WTC11 (cell line): ENCODE measurements around the gene THUMPD3. TPM values are rescaled to one million over a fixed set of nuclear protein-coding genes. Genes with fewer than 3 reads are reported as not detected.

Experiments used
- ATAC-seq: fragments of 200-7000 bp; cut with Tn5 transposase; 2 replicates; pipeline ENCODE4 v1.10.0; 2021; ENCODE audit warnings: mild to moderate bottlenecking, moderate library complexity
- CTCF ChIA-PET: fragments of 300-600 bp; sonication (Branson Sonifier 250); formaldehyde crosslinking; loops from one replicate; lab custom pipeline; 2021; ENCODE audit warnings: antibody characterized with exemption; lab: Charles Lee
- POLR2A ChIA-PET: fragments of 350-600 bp; sonication (Branson Sonifier 250); formaldehyde crosslinking; loops from one replicate; lab custom pipeline; 2021; ENCODE audit warnings: antibody characterized with exemption; lab: Charles Lee
- DNase-seq: peaks from one replicate; pipeline ENCODE4 v3.0.0; 2021; ENCODE audit warnings: low spot score
- H3K27ac Mint-ChIP-seq: 2 replicates; pipeline ENCODE4 v1.8.0; 2021; ENCODE audit warnings: mixed read lengths
- H3K27me3 Mint-ChIP-seq: 2 replicates; pipeline ENCODE4 v1.8.0; 2021; ENCODE audit warnings: low read depth, mild to moderate bottlenecking, moderate library complexity, mixed read lengths
- H3K36me3 Mint-ChIP-seq: 2 replicates; pipeline ENCODE4 v1.8.0; 2021; ENCODE audit warnings: mixed read lengths
- H3K4me1 Mint-ChIP-seq: 2 replicates; pipeline ENCODE4 v1.8.0; 2022; ENCODE audit warnings: mixed read lengths
- H3K4me3 Mint-ChIP-seq: 2 replicates; pipeline ENCODE4 v1.8.0; 2021; ENCODE audit warnings: mild to moderate bottlenecking, moderate library complexity, mixed read lengths
- H3K9me3 Mint-ChIP-seq: 2 replicates; pipeline ENCODE4 v1.8.0; 2021; ENCODE audit warnings: mixed read lengths
- AR ChIP-seq: fragments of 250-450 bp; sonication (Bioruptor Pico); IDR thresholded peaks from 2 replicates; pipeline ENCODE4 v1.9.0; 2021; ENCODE audit warnings: mild to moderate bottlenecking
- ARID4B ChIP-seq: sonication (generic); formaldehyde crosslinking; IDR thresholded peaks from 2 replicates; pipeline ENCODE4 v1.8.0; 2023; ENCODE audit warnings: missing genetic modification reagents, mild to moderate bottlenecking, borderline replicate concordance
- ATF1 ChIP-seq: sonication (generic); formaldehyde crosslinking; IDR thresholded peaks from 2 replicates; pipeline ENCODE4 v1.8.1; 2023; ENCODE audit warnings: mild to moderate bottlenecking, moderate library complexity, missing genetic modification reagents
- ATF2 ChIP-seq: sonication (generic); formaldehyde crosslinking; IDR thresholded peaks from 2 replicates; pipeline ENCODE4 v1.8.1; 2022; ENCODE audit warnings: low read depth, missing genetic modification reagents, borderline replicate concordance
- E2F5 ChIP-seq: sonication (generic); formaldehyde crosslinking; IDR thresholded peaks from 2 replicates; pipeline ENCODE4 v1.8.1; 2022; ENCODE audit warnings: mild to moderate bottlenecking, moderate library complexity, missing genetic modification reagents
- ERG ChIP-seq: fragments of 250-450 bp; sonication (Bioruptor Pico); IDR thresholded peaks from 2 replicates; pipeline ENCODE4 v1.8.0; 2021; ENCODE audit warnings: mild to moderate bottlenecking
- FOXP4 ChIP-seq: sonication (generic); formaldehyde crosslinking; IDR thresholded peaks from 2 replicates; pipeline ENCODE4 v1.8.0; 2022; ENCODE audit warnings: mild to moderate bottlenecking, missing genetic modification reagents
- GRHL2 ChIP-seq: fragments of 250-450 bp; sonication (Bioruptor Pico); IDR thresholded peaks from 2 replicates; pipeline ENCODE4 v1.8.0; 2022; ENCODE audit warnings: mild to moderate bottlenecking, moderate library complexity; ENCODE audit not compliant: insufficient replicate concordance, severe bottlenecking
- GTF2I ChIP-seq: fragments of 250-450 bp; sonication (Bioruptor Pico); conservative IDR thresholded peaks from 2 replicates; pipeline ENCODE4 v1.4.0; 2021; ENCODE audit warnings: mild to moderate bottlenecking
- MAX ChIP-seq: sonication (generic); formaldehyde crosslinking; IDR thresholded peaks from 2 replicates; pipeline ENCODE4 v1.8.0; 2022; ENCODE audit warnings: mild to moderate bottlenecking, missing genetic modification reagents
- NFYB ChIP-seq: sonication (generic); formaldehyde crosslinking; conservative IDR thresholded peaks from 2 replicates; pipeline ENCODE4 v1.8.0; 2022; ENCODE audit warnings: low read depth, missing genetic modification reagents
- NR1H2 ChIP-seq: sonication (generic); formaldehyde crosslinking; IDR thresholded peaks from 2 replicates; pipeline ENCODE4 v1.9.0; 2021; ENCODE audit warnings: mild to moderate bottlenecking, moderate library complexity, missing genetic modification reagents
- SMAD3 ChIP-seq: sonication (generic); formaldehyde crosslinking; IDR thresholded peaks from 2 replicates; pipeline ENCODE4 v1.8.0; 2022; ENCODE audit warnings: missing genetic modification reagents, mild to moderate bottlenecking, borderline replicate concordance
- ZBTB21 ChIP-seq: sonication (generic); formaldehyde crosslinking; IDR thresholded peaks from 2 replicates; pipeline ENCODE4 v1.8.1; 2023; ENCODE audit warnings: mild to moderate bottlenecking, missing genetic modification reagents, borderline replicate concordance
- ZBTB43 ChIP-seq: sonication (generic); formaldehyde crosslinking; IDR thresholded peaks from 2 replicates; pipeline ENCODE4 v1.8.1; 2023; ENCODE audit warnings: mild to moderate bottlenecking, missing genetic modification reagents
- ZNF138 ChIP-seq: sonication (generic); formaldehyde crosslinking; conservative IDR thresholded peaks from 2 replicates; pipeline ENCODE4 v1.8.1; 2022; ENCODE audit warnings: mild to moderate bottlenecking, moderate library complexity, missing genetic modification reagents
- ZNF317 ChIP-seq: sonication (generic); formaldehyde crosslinking; IDR thresholded peaks from 2 replicates; pipeline ENCODE4 v1.8.1; 2023; ENCODE audit warnings: low read depth, mild to moderate bottlenecking, moderate library complexity, missing genetic modification reagents, borderline replicate concordance
- ZNF416 ChIP-seq: fragments of 250-450 bp; sonication (Bioruptor Pico); IDR thresholded peaks from 2 replicates; pipeline ENCODE4 v1.9.0; 2021; ENCODE audit warnings: mild to moderate bottlenecking, inconsistent platforms
- total RNA-seq: library from RNA; stranded (reverse); gene quantifications from 3 replicates; pipeline ENCODE4 v1.2.3, GENCODE V29; 2021

Gene THUMPD3
- total RNA-seq, 1 experiment from 2014 or later = 67.5 TPM

GRCh38 chr3:9347887-9348286, 15.0 kb upstream of the THUMPD3 start:
- ATAC-seq (no peak), DNase-seq (no peak)
- Mint-ChIP-seq H3K27ac (no peak overlapping the region), H3K9me3 (no peaks in the 10 kb centered on the region), H3K36me3 (no peaks in the 10 kb centered on the region), H3K4me3 (no peak overlapping the region), H3K27me3 (no peaks in the 10 kb centered on the region), H3K4me1 (peaks cover 39% of the 10 kb centered on the region)
- ChIA-PET CTCF (interaction anchor here (0.6 to 1.4 kb wide), 2 partner anchors 156 to 321 kb away, joined by 3 read pairs; no protein-coding TSS in a partner anchor), POLR2A (no interaction called here)
- TF ChIP-seq AR (CRISPR knock-in tag) = no peak
- TF ChIP-seq NFYB = no peak
- no peak for TF ChIP-seq ATF1 (CRISPR knock-in tag)
- no peak for TF ChIP-seq E2F5 (CRISPR knock-in tag)
- TF ChIP-seq ZNF138 (CRISPR knock-in tag) = no peak
- TF ChIP-seq ZBTB43 (CRISPR knock-in tag) = no peak
- no peak for TF ChIP-seq ZNF317 (CRISPR knock-in tag)
- TF ChIP-seq NR1H2 = no peak
- TF ChIP-seq ZBTB21 = no peak
- no peak for TF ChIP-seq GRHL2 (CRISPR knock-in tag)
- TF ChIP-seq ERG (CRISPR knock-in tag) = no peak
- no peak for TF ChIP-seq SMAD3
- TF ChIP-seq ARID4B = no peak
- no peak for TF ChIP-seq ATF2 (CRISPR knock-in tag)
- no peak for TF ChIP-seq MAX (CRISPR knock-in tag)
- TF ChIP-seq ZNF416 (CRISPR knock-in tag) = no peak
- no peak for TF ChIP-seq FOXP4
- no peak for TF ChIP-seq GTF2I (CRISPR knock-in tag)
